NCI-H526 (cell line): ENCODE data around the gene RGS21.
"Not testable (repeated sequence)": the region's sequence is repeated elsewhere in the genome, so short reads cannot be mapped to it uniquely, and the experiment has no call there.

Source experiments
- DNase-seq, 2 experiments: peaks; one replicate each; lab custom pipeline; 2025; lab: John Stamatoyannopoulos, UW

Gene RGS21, protein sequence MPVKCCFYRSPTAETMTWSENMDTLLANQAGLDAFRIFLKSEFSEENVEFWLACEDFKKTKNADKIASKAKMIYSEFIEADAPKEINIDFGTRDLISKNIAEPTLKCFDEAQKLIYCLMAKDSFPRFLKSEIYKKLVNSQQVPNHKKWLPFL

DNA sequence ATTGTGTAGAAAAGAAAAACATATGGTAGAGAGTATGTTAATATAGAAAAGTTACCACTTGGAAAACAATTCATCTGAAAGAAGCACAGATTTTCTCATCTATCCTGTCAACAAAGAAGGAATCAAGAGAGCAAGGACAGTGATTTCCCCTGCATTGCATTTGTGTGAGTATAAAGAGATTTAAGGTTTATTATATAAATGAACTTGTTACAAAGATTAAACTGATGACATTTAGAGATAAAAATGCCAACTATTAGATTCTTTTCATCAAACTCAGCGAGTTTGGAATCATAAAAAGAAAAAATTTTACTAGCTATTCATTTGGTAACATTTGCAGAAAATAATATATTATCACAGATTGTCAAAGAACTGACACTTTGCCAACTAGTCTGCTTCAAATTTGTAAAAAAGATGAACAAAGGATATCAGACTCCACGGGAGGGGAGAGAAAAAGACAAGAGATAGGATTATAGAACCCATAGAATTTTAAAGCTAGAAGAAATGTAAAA lies at the start of gene RGS21:
TSS of gene RGS21 (plus strand) at position 51 of the 509 bp plus-strand sequence. CDS start 26,045 bp downstream, outside the sequence.
- no peak for DNase-seq

DNA sequence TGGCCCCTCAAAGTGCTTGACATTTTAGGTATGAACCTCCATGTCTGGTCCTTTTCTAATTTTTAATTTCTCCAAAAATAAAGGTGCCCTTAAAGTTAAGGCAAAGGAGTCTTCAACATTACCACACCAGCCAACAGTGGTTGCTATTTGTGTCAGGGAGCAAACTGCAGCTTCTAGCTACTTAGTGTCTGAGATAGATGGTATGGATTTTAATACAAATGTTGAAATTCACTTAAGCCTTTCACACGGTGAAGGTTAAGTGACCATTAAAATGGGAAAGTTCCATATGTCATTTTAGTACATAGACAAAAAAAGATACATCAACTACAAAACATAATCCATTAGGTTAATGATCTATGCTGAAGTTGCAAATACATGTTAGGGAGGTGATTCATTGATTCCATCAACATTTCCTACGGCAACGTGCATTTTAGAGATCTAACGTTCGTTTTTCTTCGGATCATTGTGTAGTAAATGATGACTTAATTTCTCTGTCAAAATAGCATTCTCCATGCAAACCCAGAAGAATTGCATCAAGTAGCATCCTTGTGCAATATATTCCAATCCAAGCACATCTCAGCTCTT lies 48.2 kb upstream of the RGS21 start:
- no peak for DNase-seq

DNA sequence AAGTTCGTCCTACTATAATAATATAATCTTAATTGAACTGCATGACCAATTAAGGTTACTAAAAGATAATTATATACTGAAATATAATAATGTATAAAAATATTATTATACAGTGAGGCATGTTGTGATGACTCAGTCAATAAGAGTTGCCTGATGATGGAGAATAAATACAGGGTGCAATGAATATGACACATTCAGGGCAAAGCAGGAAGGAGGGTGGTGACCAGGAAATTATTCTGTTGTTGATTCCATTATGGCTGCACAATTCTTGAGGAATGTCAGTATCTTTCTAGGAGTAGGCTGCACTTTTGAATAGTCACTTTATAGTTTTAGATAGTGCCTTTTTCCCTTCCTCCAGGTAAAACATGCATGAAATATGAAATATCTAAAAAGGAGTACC lies 46.4 kb upstream of the RGS21 start:
- DNase-seq: no peak

DNA sequence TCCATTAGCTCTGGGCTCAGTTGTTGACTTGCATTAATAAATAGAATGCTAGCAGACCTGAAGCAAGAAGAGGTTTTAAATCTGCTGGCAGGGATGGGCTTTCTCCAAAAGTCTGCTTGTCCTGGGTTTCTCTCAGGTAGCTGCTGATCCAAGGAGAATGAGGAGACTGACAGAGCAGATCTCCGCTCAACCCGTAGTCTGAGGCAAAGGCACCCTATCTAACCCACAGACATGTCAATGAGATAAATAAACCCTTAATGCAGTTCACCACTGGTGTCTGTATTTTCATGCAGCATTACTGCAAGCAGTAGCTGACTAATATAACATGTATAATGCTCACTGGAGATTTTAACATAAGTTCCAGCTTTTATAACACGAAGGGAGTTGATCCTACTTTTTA lies 44.1 kb upstream of the RGS21 start:
- DNase-seq: no peak

DNA sequence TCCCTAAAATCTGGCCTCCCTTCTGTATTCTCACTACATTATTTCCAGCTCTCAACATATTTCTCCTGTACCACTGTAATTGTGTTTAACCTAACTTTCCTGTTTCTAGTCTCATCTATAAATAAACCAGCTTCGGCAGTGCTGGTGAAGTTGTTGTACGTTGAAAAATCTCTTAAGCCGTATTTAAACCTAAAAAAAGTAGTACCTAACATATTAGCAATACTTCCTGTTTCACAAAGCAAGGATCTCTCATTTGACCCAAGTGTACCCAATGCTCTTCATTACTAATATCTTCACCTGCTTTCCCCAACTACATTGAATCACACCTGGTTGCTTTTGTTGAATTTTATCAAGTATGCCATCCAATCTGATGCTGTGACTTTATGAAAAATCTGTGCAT lies 42.2 kb upstream of the RGS21 start:
- no peak for DNase-seq

DNA sequence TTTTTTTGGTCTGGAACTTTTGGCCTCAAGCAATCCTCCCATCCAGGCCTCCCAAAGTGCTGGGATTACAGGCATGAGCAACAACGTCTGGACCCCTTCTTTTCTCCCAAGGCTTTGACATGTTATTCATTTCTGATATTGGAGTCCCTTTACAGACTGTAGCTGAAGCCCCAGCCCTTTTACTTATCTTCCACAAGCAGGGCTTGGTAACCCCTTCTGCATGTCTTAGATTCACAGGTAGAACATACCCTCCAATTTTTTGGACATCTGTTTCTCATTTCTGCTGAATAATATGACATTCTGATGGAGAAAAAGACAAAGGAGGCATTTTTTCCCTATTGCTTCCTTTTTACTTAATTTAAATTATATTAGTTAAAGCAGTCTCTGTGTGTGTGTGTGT lies 39.2 kb upstream of the RGS21 start:
- no peak for DNase-seq

DNA sequence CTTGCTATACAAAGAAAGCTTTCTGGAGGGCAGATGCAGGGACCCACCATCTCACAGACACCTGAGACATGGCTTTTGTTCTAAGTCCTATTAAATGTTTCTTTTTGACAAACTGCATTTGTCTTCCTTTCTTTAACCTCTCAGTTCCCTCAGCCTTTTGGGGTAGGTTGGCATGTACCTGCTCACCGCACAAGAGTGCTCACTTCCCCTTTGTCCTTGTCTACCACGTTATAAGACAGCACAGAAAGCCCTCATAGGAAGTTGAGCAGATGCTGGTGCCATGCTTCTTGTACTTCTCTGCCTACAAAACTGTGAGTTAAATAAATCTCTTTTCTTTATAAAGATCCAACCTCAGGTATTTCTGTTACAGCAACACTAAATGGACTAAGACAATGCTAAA lies 31.9 kb upstream of the RGS21 start:
- DNase-seq: no peak

DNA sequence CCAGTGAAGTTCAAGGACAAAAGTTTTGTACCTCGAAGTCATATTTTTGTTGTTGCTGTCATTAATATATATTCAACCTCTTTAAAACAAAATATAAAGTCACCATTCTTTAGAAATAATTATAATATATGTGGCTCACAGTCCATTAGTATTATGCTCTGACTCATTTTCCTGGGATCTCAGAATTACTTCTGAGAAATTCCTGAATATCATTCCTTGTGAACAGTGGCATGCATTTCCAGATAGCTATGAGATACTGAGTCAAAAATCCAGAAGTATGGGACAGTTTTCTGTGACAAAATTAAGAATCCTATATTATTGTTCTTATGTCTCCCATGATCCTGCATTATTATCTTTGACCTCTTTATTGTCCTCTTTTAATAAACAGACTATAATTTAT lies 13.8 kb upstream of the RGS21 start:
- no peak for DNase-seq

DNA sequence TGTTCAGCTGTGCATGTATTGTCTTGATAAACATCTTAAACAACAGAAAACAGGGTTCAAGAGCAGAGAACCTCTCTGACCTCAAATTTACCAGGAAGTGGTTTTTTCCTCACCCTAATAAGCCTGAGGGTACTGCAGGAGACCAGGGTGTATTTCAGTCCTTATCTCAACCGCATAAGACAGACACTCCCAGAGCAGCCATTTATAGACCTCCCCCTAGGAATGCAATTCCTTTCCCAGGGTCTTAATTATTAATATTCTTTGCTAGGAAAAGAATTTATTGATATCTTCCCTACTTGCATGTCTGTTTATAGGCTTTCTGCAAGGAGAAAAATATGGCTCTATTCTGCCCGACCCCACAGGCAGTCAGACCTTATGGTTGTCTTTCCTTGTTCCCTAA lies 8.5 kb upstream of the RGS21 start:
- DNase-seq: not testable (repeated sequence)

DNA sequence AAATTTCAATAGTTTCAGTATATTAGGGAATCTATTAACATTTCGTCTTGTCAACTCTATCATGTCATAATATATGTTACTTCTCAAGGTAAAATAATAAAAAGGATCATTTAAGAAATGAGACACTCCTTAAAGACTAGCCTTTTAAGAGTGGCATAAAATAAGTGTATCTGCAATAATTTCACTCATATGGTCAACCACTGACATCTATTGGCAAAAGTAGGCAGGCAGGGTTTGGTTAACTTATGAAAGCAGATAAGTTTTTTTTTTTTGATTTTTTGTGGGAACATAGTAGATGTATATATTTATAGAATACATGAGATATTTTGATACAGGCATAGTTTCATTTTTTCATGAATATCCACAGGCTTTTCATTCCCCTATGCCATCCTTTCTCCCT lies 5.5 kb upstream of the RGS21 start:
- peak in 1 of 2 experiments; percentile 17 for DNase-seq

DNA sequence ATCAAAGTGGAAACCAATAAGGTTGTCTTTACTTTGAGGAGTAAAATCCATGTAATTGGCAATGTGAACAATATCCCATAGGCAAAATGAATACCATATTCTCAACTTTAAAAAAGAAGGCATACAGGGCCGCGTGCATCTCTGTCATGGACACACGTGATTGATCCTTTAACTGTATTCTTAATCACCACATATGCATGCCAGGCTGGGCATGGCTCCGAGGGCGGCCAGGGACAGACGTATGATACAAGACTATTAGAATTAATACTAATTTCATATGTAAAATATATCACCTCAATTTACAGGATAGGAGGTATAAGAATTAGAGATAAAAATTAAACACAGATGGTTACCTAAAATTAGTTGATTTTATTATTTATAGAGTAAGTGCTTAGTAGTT lies 11.2 kb downstream of the RGS21 start:
- DNase-seq: no peak

DNA sequence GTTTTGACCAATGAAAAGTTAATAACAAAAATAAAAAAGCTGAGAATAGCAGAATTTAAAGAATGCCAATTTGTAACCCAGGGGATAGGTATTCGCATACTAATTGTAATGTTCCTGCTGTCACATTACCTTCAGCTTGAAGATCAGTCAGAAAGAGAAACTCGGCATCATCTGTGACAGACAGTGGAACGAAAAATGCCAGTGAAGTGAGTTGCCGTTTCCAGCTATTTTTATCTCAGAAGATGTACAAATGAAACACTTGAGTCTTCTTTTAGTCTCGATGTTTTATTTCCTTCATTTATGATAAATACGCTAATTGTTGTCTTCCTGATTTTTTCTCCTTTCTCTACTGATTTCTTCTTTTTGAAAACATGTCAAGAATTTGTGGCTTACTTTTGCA lies 26.1 kb downstream of the RGS21 start:
- no peak for DNase-seq

DNA sequence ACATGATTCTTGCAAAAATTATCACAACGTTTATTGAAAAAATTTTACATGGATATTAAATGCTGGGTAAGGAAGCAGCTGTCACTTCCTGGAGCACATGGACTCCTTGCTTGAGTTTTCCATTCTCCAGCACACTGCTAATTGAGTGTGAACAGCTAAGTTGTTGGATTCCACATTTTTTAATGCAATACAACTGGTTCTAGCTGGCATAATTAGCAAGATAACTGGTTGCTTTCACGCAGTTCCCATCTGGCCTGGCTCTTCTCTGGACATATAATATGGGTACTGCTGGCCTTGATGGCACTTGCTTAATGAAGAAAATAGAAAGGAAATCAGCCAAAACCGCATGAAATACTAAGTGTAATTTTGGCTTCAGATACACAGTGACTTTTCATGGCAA lies 26.6 kb downstream of the RGS21 start:
- no peak for DNase-seq

DNA sequence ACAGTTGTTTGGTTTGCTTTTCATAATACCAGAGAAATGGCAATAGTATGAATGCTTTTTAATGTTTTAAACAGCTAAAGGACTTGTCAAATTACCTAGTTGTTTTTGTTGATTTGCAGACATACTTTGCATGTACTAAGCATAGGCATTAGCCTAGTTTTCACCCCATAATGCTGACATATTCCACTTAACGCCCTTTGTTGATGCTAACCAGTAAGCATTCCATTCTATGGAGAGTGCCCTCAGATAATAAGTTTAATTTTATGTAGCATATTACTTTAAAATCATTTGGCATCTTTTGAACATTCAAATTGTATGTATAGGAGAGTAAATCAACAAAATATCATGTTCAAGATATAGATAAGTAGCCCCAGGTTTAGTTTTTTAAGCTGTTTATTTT lies 32.5 kb downstream of the RGS21 start:
- no peak for DNase-seq

DNA sequence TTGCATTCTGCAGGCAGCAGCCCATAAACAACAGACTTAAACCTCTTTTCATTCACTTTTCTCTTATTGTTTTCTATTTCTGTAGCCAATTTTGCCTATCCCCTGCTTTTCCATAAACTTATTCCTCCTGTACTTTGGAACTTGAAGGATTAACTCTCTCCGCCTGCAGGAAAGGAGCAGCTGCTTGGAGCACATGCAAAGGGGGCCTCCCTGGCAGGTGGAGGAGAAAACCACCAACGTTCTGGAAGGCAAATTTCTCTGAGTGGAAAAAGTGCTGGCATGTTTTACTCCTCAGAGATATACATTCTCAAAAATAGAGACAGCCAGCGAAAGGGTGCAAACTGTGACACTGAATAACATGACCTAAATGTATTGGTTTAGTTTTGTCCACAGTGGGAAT lies 33.6 kb downstream of the RGS21 start:
- DNase-seq: peak; percentile 72 to 81

DNA sequence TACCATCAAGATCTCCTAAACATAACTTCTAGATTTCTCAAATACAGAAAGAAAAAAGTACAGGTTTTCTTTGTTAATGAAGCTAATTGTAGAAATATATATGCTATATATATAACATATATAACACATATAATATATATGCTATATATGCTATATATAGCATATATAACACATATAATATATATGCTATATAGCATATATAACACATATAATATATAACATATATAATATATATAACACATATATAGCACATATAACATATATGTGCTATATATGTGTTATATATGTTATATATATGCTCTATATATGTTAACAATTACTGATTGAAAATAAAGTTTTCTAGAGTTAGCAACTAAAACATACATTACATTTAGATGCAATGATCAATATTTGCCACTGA lies 34.8 kb downstream of the RGS21 start:
- DNase-seq: no peak

DNA sequence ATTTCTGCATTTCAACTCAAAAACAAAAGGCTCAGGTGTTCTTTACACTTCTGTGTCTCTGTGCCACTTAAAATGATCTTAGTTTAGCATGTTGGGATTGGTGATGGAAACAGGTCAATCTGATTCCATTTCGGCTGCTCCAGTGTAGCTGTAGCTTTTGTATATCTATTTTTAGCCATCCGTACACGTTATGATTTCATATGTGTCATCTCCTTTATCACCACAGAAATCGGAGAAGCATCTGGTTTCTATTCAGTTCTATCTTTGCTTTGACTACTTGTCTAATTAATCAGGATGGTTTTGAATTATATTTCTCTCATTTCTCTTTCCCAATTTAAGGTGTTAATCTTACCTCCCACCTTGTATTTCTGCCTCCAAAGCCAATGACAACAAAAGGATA lies 41.1 kb downstream of the RGS21 start:
- peak in 1 of 2 experiments; percentile 25 for DNase-seq

DNA sequence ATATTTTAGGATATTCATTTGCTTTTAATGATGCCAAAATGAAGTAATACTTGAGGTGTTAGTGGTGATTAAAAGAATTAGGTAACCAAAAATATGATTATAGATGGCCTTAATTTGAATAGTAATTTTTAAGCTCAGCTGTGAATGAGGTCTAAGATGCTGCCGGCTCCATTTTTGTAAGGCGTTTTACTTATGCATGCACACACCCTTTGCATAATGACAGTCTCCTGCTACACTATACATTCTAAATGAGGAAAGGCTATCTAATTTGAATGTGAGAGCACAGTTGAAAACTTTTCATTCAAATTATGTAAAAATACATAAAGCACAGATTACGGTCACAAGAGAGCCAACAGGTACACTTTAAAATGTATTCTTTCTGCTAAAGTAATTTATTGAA lies 41.6 kb downstream of the RGS21 start:
- DNase-seq: peak; percentile 67 to 82

DNA sequence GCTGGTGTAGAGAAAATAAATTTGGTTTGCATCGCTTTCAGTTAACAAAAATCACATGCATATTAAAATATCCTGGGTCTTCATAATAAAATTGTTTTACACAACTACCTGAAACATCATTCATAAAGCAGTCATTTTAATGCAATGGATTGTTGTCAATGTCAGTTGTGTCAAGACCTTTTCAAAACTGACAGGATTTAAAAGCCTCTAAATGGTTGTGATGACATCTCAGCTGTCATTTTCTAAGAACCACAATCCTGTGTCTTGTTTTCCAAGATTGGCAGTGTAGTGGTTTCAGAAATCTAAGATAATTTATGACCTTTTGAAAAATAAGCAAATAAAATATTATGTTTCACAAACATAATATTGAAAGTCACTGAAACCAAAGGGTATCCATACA lies 42.0 kb downstream of the RGS21 start:
- DNase-seq: no peak

DNA sequence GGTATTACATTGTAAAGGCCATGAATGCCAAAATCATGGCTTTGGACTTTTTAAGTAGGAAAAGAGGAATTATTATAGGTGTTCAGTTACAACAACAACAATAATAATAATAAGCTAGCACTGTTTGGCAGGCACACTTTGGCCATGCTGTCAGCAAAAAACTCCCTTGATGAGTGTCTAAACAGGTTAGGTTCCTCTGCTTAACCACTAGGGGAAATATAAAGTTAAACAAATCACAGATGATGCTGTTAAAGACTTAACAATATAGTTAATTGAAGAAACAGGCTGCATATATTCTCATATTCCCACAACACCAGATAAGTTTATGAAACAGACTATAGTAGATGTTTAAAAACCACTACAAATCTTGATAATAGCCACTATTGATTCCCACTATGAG lies 46.4 kb downstream of the RGS21 start:
- no peak for DNase-seq

DNA sequence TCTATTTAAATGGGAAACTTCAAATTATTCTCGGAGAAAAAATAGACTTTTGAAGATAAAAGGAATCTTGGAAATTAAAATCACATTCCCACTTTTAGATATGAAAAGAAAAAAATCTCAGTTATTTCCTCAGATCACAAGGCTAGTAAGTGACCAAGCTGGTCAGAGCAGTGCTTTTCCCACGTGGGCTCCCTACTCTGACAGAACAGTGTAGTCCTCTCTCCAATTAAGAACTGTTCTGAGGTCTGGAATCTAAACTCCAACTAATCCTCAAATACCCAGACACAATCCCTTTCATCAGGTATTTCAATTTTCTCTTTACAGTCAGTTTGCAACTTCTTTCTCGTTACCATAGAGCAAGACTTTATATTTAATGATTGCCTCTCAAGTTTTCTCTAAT lies 50.6 kb downstream of the RGS21 start:
- no peak for DNase-seq

DNA sequence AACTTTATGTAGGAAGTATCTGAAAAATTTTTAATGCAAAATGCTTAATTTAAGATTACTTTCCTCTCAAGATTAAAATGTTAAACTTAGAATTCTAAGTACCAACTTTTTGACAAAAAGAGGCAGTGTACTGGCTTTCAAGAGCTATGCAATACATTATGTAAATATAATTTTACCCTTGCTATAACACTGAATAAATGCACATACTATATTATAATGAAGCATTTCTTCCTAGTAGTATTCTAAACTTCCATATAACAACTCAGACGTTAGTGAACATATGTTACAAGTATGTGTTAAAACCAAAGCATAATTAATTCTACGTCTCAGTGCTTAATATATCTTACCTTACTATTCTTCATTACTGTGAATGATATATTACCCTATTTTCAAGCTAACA lies 58.5 kb downstream of the RGS21 start:
- no peak for DNase-seq

DNA sequence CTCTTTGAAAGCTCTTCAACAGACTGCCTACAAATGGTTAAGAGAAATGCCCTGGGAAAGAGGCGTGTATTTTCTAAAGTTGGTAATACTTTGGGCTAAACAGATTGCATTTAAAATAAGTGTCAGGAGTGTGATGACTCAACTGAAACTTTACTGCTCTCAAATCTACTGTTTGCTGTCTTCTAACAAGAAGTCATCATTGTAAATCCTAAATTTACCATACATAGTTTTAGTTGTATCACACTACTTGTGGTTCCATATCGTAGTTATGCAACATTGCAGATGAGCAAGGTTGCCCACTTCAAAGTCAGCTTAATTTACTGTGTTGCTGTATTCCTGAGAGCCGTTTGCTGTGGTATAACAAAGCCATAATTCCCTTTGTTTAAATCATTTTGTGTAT lies 59.6 kb downstream of the RGS21 start:
- DNase-seq: no peak

DNA sequence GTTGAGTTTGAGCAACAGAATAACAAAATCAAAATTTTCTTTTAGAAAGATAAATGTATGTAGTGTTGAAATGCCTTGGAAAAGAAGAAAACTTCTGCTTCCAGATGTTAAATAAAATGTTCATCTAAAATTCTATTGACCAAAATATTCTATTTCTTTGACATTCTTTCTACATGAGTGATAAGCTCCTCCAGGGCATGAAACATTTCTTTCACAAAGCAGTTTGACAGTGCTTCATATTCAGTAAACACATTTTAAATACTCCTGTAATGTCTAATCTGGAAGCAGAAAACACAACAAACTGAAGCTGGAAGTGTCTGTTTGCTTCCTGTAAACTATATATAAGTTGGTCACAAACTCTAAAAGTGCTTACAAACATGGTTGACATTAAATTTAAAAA lies 61.5 kb downstream of the RGS21 start:
- DNase-seq: no peak
